ENCODE data around the gene TJP1. TPM values are rescaled to one million over a fixed set of nuclear protein-coding genes. Genes with fewer than 3 reads are reported as not detected.

The TJP1 gene
- 100 to 1,000 TPM in 1 of 4 donors, 10 to 100 TPM in 3; 88.0 to 165 (median 93.9) TPM for total RNA-seq

GRCh38 chr15:29822100-29822683, at the start of gene TJP1:
Gene TJP1, minus strand, starts transcription at chr15:29822468. Its CDS starts 440 bp downstream, at chr15:29822028.
- peak; percentile 95 for ATAC-seq (ENCODE audit: low FRiP score)
- no peak for DNase-seq (ENCODE audit: low spot score)
- no peak for TF ChIP-seq CTCF (IDR thresholded peaks at IDR 0.05)

GRCh38 chr15:29871401-29871800, 49.1 kb upstream of the TJP1 start:
- TF ChIP-seq CTCF (IDR thresholded peaks at IDR 0.05), result no peak

GRCh38 chr15:29870495-29871151, 48.4 kb upstream of the TJP1 start:
- ATAC-seq (ENCODE audit: low FRiP score), result peak; percentile 49
- TF ChIP-seq CTCF (IDR thresholded peaks at IDR 0.05), result no peak
- DNase-seq (ENCODE audit: low spot score), result no peak

More at GRCh38 chr15:29871401-29871800, 49.1 kb upstream of the TJP1 start:
- ATAC-seq (ENCODE audit: low FRiP score), result no peak
- DNase-seq (ENCODE audit: low spot score), result no peak

- no peak for ATAC-seq (ENCODE audit: low FRiP score)
- DNase-seq (ENCODE audit: low spot score), result no peak
- no peak for TF ChIP-seq CTCF (IDR thresholded peaks at IDR 0.05)
These were observed 45.2 kb upstream of the TJP1 start for GRCh38 chr15:29867241-29868000.

- DNase-seq (ENCODE audit: low spot score), result no peak
- no peak for ATAC-seq (ENCODE audit: low FRiP score)
These were observed 44.1 kb upstream of the TJP1 start for GRCh38 chr15:29866337-29866736.

GRCh38 chr15:29864501-29864900, 42.2 kb upstream of the TJP1 start:
- no peak for TF ChIP-seq CTCF (IDR thresholded peaks at IDR 0.05)
- DNase-seq (ENCODE audit: low spot score), result no peak

More at GRCh38 chr15:29866337-29866736, 44.1 kb upstream of the TJP1 start:
- no peak for TF ChIP-seq CTCF (IDR thresholded peaks at IDR 0.05)

More at GRCh38 chr15:29864501-29864900, 42.2 kb upstream of the TJP1 start:
- ATAC-seq (ENCODE audit: low FRiP score), result no peak
